NCI-H1048 (cell line): ENCODE measurements around the gene TDRD10.
A peak's percentile ranks its signal among the peaks of the same experiment; 100 is the strongest.

ENCODE experiments used
- DNase-seq: peaks from one replicate; lab custom pipeline; 2025; lab: John Stamatoyannopoulos, UW

TDRD10 gene

DNA sequence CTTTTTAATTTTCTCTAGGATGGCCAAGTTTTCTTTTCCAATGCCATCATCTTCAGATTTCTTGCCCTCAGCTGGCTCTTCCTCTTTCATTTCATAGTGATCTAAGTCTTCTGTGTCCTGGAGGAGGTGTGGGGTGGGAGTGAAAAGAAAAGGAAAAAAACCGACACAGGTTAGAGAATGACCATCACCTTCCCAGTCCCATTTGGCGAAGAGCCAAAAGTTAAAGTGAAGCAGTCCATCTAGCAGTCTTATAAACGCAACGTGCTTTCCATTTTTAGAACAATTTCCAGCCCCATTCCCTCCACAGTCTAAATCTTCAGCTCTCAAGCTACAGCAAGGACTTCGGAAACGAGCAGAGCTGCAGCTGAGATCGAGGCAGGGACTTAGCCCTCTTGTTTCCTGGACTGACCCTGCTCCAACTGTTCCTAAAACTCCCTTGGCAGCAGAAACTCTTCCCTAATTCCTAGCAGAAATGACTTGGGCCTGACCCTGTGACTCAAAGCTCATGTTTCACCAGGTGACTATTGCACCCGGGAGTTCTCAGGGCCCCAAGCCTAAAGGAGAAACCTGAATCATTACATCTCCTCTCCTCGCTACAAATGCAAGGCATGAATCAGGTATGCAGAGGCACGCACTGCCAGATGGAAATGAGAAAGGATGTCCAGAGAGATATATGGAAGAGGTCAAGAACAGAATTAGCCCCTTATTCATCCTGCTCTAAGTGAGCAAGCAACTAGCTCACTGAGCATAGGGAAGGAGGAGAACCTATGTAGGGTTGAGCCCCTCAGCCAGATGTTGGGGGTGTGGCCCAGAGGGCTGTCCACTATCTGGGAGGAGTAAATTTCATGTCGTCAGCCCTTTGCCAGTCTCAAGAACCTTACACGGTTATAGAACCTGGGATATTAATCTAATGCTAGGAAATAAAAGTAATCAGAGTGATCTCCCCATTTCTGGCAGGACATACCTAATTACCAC, 51.3 kb downstream of the TDRD10 start:
- DNase-seq = no peak

DNA sequence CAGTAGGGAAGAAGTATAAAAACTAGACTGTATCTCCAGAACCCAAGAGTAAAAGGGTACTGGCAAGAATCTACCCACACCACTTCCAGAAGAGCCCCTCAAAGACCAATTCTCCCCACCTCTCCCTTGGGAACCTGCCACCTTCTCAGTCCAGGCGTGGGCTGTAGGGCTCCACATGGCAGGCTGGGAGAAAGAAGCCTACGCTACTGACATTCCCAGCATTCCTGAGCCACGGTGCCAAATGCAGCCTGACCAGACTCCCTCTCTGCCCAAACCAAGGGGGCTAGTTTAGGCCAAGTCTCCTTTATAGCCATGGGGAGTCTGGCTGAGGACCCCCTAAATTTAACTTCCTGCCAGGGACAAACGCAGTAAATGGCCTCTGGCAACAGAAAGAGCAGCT, 54.4 kb downstream of the TDRD10 start:
- no peak for DNase-seq

DNA sequence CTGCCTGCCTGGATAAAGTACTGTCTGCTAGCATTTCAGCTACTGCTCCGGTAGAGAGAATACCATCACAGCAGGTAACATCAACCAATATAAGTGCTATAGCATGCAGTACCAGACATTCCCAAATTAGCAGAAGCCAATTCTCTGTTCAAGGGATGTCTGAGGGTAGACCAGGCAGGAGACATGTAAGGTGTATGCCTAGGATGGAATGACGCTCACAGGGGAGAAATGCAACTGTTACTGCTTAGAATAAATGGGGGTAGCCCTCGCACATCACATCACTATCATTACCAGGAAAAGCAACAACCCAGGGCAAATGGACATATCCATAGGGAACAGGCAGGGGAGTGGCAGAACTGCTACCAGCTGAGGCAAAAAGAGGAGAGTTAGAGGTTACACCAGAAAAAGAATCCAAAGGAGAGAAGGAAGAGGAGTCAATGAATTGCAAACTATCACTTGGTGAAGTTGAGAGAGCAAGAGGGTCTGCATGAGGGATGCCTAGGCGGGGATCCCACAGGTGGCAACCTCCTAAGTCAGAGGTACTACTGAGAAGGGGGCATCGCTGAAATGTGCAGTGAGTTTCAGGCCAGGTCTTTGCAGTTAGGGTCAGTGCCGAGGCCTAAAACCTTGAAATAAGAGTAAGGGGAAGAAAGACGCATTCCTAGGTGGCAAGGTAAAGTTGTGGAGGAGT, 55.4 kb downstream of the TDRD10 start:
- no peak for DNase-seq

DNA sequence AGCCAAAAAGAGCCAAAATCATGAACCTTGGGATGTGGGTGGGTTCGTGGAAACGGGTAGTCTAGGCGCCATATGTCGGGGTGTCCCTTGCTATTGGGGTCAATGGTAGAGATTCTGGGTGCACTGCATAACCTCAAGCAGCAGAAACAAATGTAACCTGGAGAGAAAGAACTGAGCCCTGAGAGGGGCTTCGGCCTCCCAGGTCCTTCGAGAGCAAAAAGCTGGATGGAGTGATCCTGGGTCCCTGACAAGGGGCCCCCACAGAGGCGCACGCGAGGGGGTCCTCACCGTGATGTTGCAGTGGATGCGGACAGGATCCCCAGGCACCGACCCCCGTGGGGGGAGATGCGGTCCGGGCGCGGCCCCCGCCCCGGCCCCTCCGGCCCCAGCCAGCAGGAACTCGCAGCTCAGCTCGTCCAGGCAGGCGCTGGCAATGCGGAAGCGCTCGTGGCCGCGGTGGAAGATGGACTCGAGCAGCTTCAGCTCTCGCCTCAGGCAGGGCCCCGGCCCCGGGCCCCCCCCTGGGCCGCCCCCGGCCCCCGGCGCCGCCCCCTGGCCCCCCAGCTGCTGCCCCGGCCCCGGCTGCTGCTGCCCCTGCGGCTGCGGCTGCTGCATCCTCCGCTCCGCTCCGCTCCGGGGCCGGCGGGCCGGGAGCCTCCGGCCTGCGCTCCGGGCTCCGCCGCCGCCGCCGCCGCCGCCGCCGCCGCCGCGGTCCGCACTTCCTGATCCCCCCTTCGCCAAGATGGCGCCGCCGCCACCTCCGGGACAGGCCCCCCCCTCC, 56.1 kb downstream of the TDRD10 start, which contains the start of gene UBE2Q1:
UBE2Q1 (minus strand) TSS at position 724 of the 781 bp plus-strand sequence; CDS start at position 615, 109 bp downstream.
- DNase-seq = no peak

DNA sequence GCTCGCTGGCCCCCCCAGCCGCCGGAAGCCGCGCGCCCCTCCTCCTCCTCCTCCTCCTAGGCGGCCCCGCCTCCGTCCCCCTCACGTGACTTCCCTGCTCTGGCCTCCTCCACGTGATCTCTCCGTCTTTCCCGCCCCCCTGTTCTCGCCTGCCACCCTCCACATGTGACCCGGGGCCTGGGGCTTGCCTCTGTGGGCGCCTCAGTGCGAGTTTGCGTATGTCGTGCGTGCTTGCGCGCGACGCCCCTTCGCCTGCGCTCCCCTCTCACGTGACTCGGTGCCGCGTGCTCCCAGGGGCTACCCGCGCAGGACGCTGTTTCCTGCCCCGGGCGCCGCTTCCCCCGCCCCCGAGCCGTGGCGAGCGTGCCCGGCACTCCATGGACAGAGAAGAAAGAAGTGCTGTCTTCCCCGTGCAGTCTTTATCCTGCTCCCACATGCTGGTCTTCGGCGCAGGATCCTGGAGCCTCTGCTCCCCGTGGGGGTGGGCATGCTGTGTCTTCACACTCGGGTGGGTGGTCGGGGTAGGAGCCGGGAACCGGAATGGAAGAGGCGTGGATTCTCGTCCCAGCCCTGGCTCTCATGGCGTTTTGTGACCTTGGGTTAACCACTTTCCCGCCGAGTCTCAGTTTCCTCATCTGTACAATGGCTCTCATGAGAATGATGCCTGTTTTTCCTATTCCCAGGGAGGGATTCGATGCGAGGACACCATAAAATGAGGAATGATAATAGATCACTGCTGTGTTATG, 56.9 kb downstream of the TDRD10 start:
- peak; percentile 99 for DNase-seq

DNA sequence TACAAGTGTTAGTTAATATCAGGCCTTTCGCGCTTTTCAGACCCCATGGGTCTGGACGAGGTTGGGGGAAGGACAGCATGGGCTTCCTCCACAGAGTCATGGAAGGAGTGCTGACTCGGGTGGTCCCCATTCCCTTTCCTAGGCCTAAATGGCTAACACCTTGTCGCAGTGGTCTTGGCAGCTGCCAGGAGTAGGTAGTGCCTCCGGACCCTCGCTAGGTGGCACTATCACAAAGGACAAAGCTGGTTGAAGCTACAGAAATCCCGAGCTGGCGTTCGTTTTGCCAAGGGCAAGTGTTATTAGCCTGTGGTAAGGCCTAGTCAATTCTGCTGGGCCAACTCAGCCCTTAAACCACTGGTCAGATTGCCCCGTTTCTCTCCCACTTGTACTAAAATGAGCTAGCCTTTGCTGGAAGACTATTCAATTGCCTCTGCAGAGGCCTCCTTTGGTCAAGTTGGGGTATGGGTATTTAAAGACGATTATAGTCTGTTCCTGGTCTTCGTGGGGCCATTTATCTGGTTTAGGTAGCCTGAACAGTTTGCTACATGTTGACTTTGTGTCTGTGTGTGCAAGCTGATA, 57.5 kb downstream of the TDRD10 start:
- peak; percentile 92 for DNase-seq

DNA sequence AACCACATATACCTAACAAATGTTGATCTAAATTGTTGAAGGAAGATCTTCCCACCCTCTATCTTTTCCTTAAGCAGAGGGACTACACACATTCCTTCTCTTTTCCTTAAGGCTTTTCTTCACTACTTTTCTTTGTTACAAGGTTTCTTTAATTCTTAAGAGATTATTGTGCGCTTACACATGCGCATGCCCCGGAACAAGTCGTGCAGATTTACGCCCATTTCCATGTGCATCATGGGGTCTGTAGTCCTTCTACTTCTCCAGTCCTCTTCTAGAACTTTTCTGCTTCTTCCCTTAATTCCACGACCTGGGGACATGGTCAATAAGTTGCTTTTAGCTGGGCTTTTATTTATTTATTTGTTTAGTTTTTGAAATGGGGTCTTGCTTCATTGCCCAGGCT, 63.9 kb downstream of the TDRD10 start:
- DNase-seq = no peak

DNA sequence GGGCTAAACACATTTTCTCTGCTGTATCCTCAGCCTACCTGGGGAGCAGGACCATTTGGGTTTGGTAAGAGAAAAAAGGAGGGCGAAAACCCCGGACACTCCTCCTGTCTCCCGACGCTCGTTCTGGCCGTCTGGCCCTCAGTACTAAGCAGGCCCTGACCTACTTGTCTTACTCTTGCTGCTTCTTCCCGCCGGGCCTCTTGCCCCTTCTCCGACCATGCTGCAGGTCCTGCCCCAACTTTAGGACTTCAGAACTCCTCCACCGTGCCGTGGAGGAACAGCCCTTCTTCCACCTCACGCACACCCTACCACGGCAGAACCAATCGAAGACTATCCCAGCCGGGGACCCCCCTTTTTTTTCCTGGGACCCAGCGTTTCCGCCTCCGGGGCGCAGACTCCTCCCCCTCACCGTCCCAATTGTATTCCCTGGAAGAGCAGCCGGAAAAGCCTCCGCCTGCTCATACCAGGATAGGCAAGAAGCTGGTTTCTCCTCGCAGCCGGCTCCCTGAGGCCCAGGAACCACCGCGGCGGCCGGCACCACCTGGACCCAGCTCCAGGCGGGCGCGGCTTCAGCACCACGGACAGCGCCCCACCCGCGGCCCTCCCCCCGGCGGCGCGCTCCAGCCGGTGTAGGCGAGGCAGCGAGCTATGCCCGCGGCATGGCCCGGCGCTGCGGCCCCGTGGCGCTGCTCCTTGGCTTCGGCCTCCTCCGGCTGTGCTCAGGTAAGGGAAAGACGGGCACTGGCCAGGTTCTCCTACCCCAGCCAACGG, 65.6 kb downstream of the TDRD10 start, which contains the start of gene CHRNB2:
CHRNB2 (plus strand) TSS at position 393 of the 771 bp plus-strand sequence; CDS start at position 660, 267 bp downstream.
- DNase-seq = no peak

DNA sequence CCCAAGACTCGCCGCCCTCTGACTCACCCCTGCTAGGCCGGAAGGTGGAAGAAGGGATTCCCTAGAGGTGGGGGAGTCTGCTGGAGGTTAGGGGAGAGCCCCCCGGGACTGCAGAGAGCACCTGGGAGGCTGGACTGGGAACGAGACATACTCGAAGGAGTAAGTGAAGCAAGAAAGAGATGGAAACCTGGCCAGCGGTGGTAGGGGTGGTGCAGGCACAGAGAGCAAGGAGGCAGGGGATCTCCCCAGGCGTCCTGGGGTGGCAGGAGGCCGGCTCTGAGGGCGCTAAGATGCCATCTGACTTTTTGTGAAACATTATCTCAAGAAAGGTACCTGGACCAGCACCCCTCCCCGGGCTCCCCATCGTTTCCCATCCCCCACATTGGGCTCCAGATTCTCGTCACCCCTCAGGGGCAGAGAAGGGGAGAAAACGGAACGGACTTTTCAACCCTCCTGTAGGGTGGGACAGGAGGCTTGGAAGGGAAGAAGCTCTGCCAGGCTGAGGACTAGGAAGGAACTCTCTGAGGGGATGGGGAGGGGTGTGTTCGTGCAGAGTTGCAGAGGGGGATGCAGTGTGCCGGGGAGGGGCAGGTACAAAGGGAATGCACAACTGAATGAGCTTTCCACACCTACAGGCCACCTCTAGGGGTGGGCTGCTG, 66.3 kb downstream of the TDRD10 start:
- no peak for DNase-seq

DNA sequence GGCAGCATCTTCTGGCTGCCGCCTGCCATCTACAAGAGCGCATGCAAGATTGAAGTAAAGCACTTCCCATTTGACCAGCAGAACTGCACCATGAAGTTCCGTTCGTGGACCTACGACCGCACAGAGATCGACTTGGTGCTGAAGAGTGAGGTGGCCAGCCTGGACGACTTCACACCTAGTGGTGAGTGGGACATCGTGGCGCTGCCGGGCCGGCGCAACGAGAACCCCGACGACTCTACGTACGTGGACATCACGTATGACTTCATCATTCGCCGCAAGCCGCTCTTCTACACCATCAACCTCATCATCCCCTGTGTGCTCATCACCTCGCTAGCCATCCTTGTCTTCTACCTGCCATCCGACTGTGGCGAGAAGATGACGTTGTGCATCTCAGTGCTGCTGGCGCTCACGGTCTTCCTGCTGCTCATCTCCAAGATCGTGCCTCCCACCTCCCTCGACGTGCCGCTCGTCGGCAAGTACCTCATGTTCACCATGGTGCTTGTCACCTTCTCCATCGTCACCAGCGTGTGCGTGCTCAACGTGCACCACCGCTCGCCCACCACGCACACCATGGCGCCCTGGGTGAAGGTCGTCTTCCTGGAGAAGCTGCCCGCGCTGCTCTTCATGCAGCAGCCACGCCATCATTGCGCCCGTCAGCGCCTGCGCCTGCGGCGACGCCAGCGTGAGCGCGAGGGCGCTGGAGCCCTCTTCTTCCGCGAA, 69.4 kb downstream of the TDRD10 start:
- DNase-seq = no peak

DNA sequence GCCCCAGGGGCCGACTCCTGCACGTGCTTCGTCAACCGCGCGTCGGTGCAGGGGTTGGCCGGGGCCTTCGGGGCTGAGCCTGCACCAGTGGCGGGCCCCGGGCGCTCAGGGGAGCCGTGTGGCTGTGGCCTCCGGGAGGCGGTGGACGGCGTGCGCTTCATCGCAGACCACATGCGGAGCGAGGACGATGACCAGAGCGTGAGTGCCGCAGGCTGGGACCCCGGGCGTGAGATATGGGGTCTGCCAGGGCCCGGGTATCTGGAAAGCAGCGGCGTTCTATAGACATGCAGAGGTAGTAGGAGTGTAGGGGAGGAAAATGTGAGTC, 69.9 kb downstream of the TDRD10 start:
- DNase-seq = no peak

DNA sequence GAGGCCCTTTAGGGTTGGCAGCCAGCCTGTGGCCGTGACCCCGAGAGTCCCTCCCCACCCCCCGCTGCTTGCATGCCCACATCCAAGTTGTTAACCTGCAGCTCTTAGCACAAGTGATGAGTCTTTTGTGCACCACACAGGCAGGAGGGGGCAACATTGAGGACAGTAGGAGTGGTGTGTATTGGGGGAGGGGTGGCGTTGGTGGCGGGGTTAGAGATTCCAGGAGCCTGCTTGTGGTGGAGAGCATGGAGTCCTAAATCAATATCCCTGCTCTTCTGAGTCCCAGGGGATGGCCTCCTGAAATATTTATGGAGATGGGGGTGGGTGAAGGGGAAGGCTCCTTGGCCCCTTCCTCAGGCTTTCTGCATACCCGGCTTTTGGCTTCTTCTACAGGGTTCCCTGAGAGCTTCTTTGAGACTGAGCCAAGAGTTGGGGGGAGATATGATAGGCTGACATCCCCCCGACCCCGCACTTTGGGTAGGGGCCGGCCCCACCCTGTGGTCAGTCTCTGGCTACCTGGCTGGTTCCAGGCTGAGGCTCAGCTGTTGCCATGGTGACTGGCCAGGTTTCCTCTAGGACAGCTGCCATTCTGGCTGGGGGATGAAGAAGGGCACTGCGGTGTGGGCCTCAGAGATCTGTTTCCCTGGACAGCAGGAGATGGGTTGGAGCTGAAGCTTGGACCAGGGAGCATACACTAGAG, 70.6 kb downstream of the TDRD10 start:
- no peak for DNase-seq

DNA sequence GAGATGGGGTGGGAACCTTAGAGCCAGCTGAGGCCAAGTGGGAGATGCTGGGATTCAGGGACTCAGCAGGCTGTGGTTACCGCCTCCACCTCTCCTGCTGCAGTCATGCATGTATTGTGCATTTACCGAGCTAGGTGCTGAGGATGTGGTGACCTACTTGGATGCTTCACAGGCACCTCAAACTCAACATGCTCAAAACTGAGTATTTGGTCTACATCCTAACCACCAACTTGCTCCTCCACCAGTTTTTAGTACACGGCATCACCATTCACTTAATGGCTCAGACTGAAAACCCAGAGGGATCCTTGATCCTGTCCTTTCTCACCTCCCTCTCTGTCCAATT, 71.1 kb downstream of the TDRD10 start:
- DNase-seq = no peak

DNA sequence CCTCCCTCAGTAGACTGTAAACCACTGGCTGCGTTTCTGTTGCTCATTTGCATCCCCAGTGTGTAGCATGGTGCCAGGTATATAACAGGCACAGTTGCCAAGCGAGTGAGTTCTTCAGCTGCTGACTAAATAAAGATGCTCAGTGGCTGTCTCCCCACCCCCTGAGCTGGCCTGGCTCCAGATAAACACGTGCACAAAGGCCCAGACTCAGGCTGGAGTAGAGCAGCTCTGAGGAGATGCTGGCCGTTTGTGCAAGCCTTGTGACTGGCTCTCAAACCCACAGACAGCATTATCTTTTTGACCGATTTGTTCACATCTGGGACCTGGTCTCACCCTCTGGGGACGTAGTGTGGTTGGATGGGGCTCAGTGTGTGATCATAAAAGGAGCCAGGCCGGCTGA, 72.7 kb downstream of the TDRD10 start:
- no peak for DNase-seq

DNA sequence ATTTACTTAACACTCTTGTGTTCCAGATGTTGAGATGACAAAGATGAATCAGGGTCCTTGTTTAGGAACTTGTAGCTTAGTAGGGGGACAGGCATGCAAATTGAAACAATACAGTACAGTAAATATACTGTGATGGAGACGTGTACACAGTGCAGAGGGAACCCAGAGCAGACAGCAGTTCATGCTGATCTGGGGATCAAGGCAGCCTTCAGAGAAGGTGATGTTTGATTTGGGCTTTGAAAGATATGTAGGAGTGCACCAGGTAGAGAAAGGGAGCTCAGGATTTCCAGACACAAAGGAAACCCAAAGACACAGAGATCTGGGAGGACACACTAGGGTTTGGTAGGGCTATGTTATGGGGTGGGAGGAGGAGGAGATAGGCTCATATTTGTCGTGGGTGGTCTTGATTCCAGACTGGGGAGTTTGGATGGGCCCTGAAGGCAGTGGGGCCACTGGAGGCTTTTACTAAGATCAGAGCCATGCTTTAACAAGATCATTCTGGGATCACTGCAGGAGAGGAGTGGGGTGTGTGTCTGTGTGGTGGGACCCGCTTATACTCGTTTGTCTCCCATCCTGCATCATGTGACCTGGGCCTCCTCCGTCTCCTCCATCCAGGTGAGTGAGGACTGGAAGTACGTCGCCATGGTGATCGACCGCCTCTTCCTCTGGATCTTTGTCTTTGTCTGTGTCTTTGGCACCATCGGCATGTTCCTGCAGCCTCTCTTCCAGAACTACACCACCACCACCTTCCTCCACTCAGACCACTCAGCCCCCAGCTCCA, 73.3 kb downstream of the TDRD10 start:
- no peak for DNase-seq

DNA sequence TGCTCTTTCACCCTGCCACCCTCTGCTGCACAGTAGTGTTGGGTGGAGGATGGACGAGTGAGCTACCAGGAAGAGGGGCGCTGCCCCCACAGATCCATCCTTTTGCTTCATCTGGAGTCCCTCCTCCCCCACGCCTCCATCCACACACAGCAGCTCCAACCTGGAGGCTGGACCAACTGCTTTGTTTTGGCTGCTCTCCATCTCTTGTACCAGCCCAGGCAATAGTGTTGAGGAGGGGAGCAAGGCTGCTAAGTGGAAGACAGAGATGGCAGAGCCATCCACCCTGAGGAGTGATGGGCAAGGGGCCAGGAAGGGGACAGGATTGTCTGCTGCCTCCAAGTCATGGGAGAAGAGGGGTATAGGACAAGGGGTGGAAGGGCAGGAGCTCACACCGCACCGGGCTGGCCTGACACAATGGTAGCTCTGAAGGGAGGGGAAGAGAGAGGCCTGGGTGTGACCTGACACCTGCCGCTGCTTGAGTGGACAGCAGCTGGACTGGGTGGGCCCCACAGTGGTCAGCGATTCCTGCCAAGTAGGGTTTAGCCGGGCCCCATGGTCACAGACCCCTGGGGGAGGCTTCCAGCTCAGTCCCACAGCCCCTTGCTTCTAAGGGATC, 74.0 kb downstream of the TDRD10 start:
- DNase-seq = no peak

DNA sequence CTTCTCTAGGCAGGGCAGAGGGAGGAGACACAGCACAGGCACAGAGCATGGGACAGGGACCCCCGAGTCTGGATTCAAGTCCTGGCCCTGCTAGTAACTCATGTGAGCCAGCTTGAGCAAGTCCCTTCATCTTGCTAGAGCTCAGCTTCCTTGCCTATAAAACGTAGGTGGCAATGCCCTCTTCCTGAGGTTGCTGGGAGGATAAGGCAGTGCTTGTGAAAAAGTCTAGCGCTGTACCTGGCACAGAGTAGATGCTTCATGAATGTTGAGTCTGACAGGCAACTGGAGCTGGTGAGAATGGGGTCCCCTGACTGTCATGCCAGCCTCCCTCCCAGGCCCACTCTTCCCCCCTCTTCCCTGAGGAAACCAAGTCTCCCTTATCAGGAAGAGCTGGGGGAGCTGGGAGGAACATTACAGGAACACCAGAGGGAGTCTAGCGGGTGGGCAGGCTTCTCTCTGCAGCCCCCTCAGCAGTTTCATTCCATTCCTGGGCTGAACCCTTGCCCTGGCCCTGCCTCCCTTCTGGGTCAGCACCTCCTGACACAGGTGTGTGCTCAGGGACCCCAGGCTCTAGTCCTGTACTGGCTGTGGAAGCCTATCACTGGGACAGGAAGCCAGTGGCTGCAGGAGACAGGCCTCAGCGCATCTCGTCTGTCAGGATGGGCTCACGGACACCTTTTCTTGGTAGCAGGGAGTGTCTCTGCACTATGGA, 75.5 kb downstream of the TDRD10 start:
- no peak for DNase-seq
